ENCODE measurements around the gene TMA16. TPM values are rescaled to one million over a fixed set of nuclear protein-coding genes. Genes with fewer than 3 reads are reported as not detected.

TMA16 gene
- polyA plus RNA-seq, 1 experiment = 5.4 TPM

GRCh38 chr4:163566257-163566796 lies 71.8 kb downstream of the TMA16 start:
- POLR2A ChIA-PET = no interaction called here
- Histone ChIP-seq H3K4me3 (ENCODE audit: low read depth, low read length) (no peak overlapping the region), H3K27me3 (ENCODE audit: control insufficient read depth, insufficient read depth, low read length) (no peaks in the 10 kb centered on the region), H3K36me3 (ENCODE audit: control insufficient read depth, insufficient read depth, low read length) (no peaks in the 10 kb centered on the region)
- CTCF ChIA-PET = interaction anchor here (1.6 kb wide), 1 partner anchor 10 kb away, joined by 5 read pairs; no protein-coding TSS in a partner anchor
- TF ChIP-seq, protein P1, sequence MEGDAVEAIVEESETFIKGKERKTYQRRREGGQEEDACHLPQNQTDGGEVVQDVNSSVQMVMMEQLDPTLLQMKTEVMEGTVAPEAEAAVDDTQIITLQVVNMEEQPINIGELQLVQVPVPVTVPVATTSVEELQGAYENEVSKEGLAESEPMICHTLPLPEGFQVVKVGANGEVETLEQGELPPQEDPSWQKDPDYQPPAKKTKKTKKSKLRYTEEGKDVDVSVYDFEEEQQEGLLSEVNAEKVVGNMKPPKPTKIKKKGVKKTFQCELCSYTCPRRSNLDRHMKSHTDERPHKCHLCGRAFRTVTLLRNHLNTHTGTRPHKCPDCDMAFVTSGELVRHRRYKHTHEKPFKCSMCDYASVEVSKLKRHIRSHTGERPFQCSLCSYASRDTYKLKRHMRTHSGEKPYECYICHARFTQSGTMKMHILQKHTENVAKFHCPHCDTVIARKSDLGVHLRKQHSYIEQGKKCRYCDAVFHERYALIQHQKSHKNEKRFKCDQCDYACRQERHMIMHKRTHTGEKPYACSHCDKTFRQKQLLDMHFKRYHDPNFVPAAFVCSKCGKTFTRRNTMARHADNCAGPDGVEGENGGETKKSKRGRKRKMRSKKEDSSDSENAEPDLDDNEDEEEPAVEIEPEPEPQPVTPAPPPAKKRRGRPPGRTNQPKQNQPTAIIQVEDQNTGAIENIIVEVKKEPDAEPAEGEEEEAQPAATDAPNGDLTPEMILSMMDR (IDR thresholded peaks at IDR 0.05; ENCODE audit: insufficient read depth, low read depth, low read length) = no peak
- no peak for DNase-seq (ENCODE audit: low read depth)

GRCh38 chr4:163568843-163569242 lies 74.4 kb downstream of the TMA16 start:
- ChIA-PET POLR2A (no interaction called here), CTCF (no interaction called here)
- Histone ChIP-seq H3K36me3 (ENCODE audit: control insufficient read depth, insufficient read depth, low read length) (no peaks in the 10 kb centered on the region), H3K27me3 (ENCODE audit: control insufficient read depth, insufficient read depth, low read length) (no peaks in the 10 kb centered on the region), H3K4me3 (ENCODE audit: low read depth, low read length) (no peak overlapping the region)
- DNase-seq (ENCODE audit: low read depth) = no peak
- TF ChIP-seq, protein P1 (IDR thresholded peaks at IDR 0.05; ENCODE audit: insufficient read depth, low read depth, low read length) = no peak

Other genes with a start within 250 kb of the TMA16 start
- not detected in 2 replicates for gene NPY1R, start 162.1 kb upstream of the TMA16 start, polyA plus RNA-seq (2011; rRNA removed)
- not detected in 2 replicates for gene NPY5R, start 150.8 kb upstream of the TMA16 start, polyA plus RNA-seq (2011; rRNA removed)
- not detected in 2 replicates for gene TKTL2, start 20.9 kb upstream of the TMA16 start, polyA plus RNA-seq (2011; rRNA removed)